SU-DHL-6 (cell line): ENCODE measurements around the gene MGAT5.

Experiments used
- H2AFZ ChIP-seq: fragments of 200-600 bp; sonication (generic); 2 replicates; pipeline ENCODE4 v1.6.1; 2014; ENCODE audit warnings: low read depth, mild to moderate bottlenecking, moderate library complexity, mixed read lengths, antibody characterized with exemption, low read length; ENCODE audit not compliant: severe bottlenecking
- H3F3A ChIP-seq: fragments of 200-600 bp; shearing (Covaris generic); 2 replicates; pipeline ENCODE4 v1.6.0; 2016; ENCODE audit warnings: antibody characterized with exemption, mild to moderate bottlenecking; ENCODE audit not compliant: insufficient read depth
- H3K27ac ChIP-seq: fragments of 200-600 bp; sonication (generic); 2 replicates; pipeline ENCODE4 v1.5.1; 2016; ENCODE audit warnings: low read depth, mild to moderate bottlenecking, low read length, moderate library complexity, mixed read lengths
- H3K27me3 ChIP-seq: fragments of 200-600 bp; sonication (generic), shearing (Covaris generic); 2 replicates; pipeline ENCODE4 v1.6.0; 2014; ENCODE audit warnings: mild to moderate bottlenecking, low read length
- H3K36me3 ChIP-seq: fragments of 200-600 bp; sonication (generic); 2 replicates; pipeline ENCODE4 v1.6.1; 2014; ENCODE audit warnings: mild to moderate bottlenecking, low read length, mixed read lengths
- H3K4me2 ChIP-seq: fragments of 300-600, 200-600 bp; shearing (Covaris generic), sonication (generic); 2 replicates; pipeline ENCODE4 v1.6.0; 2014; ENCODE audit warnings: low read length, low read depth, mild to moderate bottlenecking; ENCODE audit not compliant: poor library complexity, severe bottlenecking
- H3K4me3 ChIP-seq: fragments of 200-600 bp; sonication (generic); 2 replicates; pipeline ENCODE4 v1.5.1; 2014; ENCODE audit warnings: antibody characterized with exemption, low read length, mild to moderate bottlenecking, mixed read lengths; ENCODE audit not compliant: insufficient read depth, poor library complexity, severe bottlenecking
- H3K79me2 ChIP-seq: fragments of 200-600 bp; sonication (generic); 2 replicates; pipeline ENCODE4 v1.6.1; 2014; ENCODE audit warnings: mild to moderate bottlenecking, low read length, moderate library complexity; ENCODE audit not compliant: insufficient read depth
- H3K9ac ChIP-seq: fragments of 200-600 bp; sonication (generic); 2 replicates; pipeline ENCODE4 v1.7.0; 2014; ENCODE audit warnings: mild to moderate bottlenecking, low read length
- H3K9me2 ChIP-seq: fragments of 200-600 bp; sonication (generic); replicated peaks from 2 replicates; pipeline ENCODE4 v1.6.1; 2014; ENCODE audit warnings: low read length; ENCODE audit not compliant: insufficient read depth
- H3K9me3 ChIP-seq: fragments of 200-600 bp; sonication (generic); 2 replicates; pipeline ENCODE4 v1.6.1; 2014; ENCODE audit warnings: low read length, mixed read lengths; ENCODE audit not compliant: insufficient read depth
- H4K20me1 ChIP-seq: fragments of 200-600 bp; sonication (generic); 2 replicates; pipeline ENCODE4 v1.6.1; 2014; ENCODE audit warnings: low read depth, mild to moderate bottlenecking, antibody characterized with exemption, low read length, moderate library complexity, mixed read lengths
- CTCF ChIP-seq: fragments of 200-600 bp; sonication (generic); IDR thresholded peaks from one replicate; pipeline ENCODE4 v1.5.1; 2017; ENCODE audit warnings: antibody characterized with exemption, mild to moderate bottlenecking, low read length, moderate library complexity; ENCODE audit not compliant: insufficient read depth, poor library complexity, severe bottlenecking
- EZH2phosphoT487 ChIP-seq: fragments of 200-600 bp; sonication (generic), shearing (Covaris generic); conservative IDR thresholded peaks from 2 replicates; pipeline ENCODE4 v1.6.1; 2018; ENCODE audit warnings: mild to moderate bottlenecking, antibody characterized with exemption, low read length, moderate library complexity, mixed read lengths

Gene MGAT5

DNA sequence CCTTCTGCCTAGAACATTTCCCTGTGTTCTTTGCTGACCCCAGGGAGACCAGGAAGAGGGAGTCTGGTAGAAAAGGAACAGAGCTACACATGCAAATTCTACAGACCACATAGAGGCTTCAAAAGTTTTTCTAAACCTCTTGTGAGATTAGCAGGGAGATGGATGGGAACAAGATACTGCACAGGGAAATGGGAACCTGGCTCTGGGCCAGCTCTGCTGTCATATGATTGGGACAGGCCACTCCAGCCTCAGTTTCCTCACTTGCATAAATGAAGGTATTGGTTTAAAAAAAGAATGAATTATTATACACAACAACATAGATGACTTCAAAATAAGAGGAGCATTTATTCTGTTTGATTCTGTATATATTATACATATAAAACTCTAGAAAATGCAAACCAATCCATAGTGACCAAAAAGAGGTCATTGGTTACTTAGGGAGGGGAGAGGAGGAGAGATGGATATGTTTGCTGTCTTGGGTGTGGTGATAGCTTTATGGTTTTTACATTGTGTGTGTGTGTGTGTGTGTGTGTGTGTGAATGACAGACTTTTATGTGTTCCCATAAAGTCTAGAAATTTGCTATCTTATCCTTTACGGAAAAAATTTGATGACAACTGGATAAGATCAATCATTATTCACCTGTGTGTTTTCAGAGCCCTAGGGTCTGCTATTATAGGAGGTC is 115.5 kb downstream of the MGAT5 start:
- H3K9me3 ChIP-seq, result no peaks in the 10 kb centered on the region
- no peaks in the 10 kb centered on the region for H3K9me2 ChIP-seq
- no peak overlapping the region for H3K4me3 ChIP-seq
- no peak overlapping the region for H3K9ac ChIP-seq
- no peaks in the 10 kb centered on the region for H4K20me1 ChIP-seq
- H2AFZ ChIP-seq, result no peak overlapping the region
- no peaks in the 10 kb centered on the region for H3K27me3 ChIP-seq
- H3K4me2 ChIP-seq, result no peak overlapping the region
- no peak for TF ChIP-seq CTCF
- no peak for TF ChIP-seq EZH2phosphoT487
- no peaks in the 10 kb centered on the region for H3F3A ChIP-seq
- no peaks in the 10 kb centered on the region for H3K36me3 ChIP-seq
- no peak overlapping the region for H3K27ac ChIP-seq
- H3K79me2 ChIP-seq, result no peaks in the 10 kb centered on the region

DNA sequence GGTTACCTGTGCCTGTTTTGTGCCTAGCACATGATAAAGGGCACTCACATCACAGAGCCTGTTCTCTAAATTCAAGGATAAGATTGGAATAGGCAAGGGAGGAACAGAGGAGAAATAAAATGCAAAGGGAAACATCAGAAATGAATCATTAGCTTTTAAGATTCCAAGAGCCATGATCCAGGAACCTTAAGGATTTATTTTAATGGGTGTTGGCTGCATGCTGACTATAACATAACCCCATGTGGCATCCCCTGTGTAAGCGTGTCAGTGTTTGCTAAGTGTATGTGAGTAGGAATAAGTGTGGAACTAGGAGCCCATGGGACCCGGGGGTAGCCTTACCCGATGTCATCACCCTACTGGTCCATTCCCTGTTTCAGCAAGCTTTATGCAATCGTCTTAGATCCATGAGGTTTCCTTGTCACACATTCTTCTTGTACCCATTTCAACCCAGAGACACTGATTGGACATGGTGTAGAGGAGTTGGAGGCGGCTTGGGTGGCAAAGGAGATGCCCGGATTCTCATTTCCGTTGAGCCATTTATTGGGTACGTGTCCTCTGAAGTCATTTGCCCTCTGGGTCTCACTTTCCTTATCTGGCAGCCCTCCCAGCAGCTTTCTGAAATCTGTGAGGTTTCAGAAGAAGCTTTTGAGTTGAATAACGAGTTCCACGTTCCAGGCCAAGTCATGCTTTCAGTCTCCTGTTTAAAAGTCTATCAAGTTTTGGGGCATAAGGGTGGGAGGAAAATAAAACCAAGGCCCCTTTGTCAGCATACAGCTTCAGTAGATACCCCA is 117.0 kb downstream of the MGAT5 start:
- Histone ChIP-seq H3K9me2 (no peaks in the 10 kb centered on the region), H3K36me3 (no peaks in the 10 kb centered on the region), H3K9ac (no peak overlapping the region), H3K27ac (no peak overlapping the region), H3K9me3 (no peaks in the 10 kb centered on the region), H3K4me2 (no peak overlapping the region), H3K79me2 (no peaks in the 10 kb centered on the region), H3K27me3 (no peaks in the 10 kb centered on the region), H4K20me1 (no peaks in the 10 kb centered on the region), H3F3A (no peaks in the 10 kb centered on the region), H2AFZ (no peak overlapping the region), H3K4me3 (no peak overlapping the region)
- TF ChIP-seq EZH2phosphoT487, result no peak
- no peak for TF ChIP-seq CTCF

DNA sequence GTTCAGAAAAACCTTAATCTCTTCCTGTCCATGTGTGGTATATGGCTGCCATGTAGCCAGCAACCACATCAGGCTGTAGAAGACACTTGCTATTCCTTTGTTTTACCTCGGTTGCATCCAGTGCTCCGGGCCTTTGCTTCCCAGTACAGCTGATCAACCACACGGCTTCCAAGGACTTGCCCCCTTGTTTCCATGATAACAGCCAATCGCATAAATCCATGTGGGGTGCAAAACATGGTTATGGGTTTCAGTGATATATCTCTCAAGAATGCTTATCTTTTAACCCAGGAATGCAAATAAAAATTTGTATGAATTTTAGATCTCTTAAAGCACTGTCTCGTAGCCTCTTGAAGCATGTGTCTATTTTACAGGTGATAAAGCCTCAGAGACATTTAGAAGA is 118.3 kb downstream of the MGAT5 start:
- Histone ChIP-seq H3K9me2 (no peaks in the 10 kb centered on the region), H3K4me2 (no peak overlapping the region), H3K27me3 (no peaks in the 10 kb centered on the region), H3K4me3 (no peak overlapping the region), H3K36me3 (no peaks in the 10 kb centered on the region), H4K20me1 (no peaks in the 10 kb centered on the region), H3K79me2 (no peaks in the 10 kb centered on the region), H3F3A (no peaks in the 10 kb centered on the region), H2AFZ (no peak overlapping the region), H3K9ac (no peak overlapping the region), H3K9me3 (no peaks in the 10 kb centered on the region), H3K27ac (no peak overlapping the region)
- TF ChIP-seq CTCF (no peak), EZH2phosphoT487 (no peak)
